Measurements from ENCODE around the gene GABPB2.

The GABPB2 gene

DNA sequence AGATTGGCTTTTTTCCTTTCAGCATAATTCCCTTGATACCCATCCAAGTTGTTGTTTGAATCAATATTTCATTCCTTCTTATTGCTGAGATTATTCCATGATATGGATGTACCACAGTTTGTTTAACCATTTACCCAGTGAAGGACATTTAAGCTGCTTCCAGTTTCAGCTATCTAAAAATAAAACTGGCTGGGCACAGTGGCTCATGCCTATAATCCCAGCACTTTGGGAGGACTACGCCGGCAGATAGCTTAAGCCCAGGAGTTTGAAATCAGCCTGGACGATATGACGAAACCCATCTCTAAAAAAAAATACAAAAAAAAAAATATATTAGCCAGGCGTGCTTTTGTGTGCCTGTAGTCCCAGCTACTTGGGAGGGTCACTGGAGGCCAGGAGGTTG is 43.3 kb downstream of the GABPB2 start:
- Histone ChIP-seq H3K27me3 (ENCODE audit: insufficient read depth, low read length) (no peaks in the 10 kb centered on the region), H3K4me3 (ENCODE audit: low read depth, low read length, poor library complexity, severe bottlenecking) (no peak overlapping the region), H3K79me2 (ENCODE audit: insufficient read depth, low read length) (no peaks in the 10 kb centered on the region), H2AFZ (ENCODE audit: low read length) (no peak overlapping the region), H3K4me2 (ENCODE audit: low read length) (no peak overlapping the region), H3K27ac (ENCODE audit: low read depth, low read length, poor library complexity, severe bottlenecking) (no peak overlapping the region), H3K9me2 (ENCODE audit: low read depth, low read length) (no peaks in the 10 kb centered on the region), H3K36me3 (ENCODE audit: insufficient read depth, low read length) (no peaks in the 10 kb centered on the region), H3K9me3 (ENCODE audit: low read length) (no peaks in the 10 kb centered on the region), H3F3A (ENCODE audit: insufficient read depth, low read length) (no peaks in the 10 kb centered on the region), H3K9ac (ENCODE audit: low read length) (no peak overlapping the region), H3K4me1 (ENCODE audit: insufficient read depth, low read length, severe bottlenecking) (no peaks in the 10 kb centered on the region), H4K20me1 (ENCODE audit: insufficient read depth, low read length) (no peaks in the 10 kb centered on the region)
- TF ChIP-seq, protein P1, sequence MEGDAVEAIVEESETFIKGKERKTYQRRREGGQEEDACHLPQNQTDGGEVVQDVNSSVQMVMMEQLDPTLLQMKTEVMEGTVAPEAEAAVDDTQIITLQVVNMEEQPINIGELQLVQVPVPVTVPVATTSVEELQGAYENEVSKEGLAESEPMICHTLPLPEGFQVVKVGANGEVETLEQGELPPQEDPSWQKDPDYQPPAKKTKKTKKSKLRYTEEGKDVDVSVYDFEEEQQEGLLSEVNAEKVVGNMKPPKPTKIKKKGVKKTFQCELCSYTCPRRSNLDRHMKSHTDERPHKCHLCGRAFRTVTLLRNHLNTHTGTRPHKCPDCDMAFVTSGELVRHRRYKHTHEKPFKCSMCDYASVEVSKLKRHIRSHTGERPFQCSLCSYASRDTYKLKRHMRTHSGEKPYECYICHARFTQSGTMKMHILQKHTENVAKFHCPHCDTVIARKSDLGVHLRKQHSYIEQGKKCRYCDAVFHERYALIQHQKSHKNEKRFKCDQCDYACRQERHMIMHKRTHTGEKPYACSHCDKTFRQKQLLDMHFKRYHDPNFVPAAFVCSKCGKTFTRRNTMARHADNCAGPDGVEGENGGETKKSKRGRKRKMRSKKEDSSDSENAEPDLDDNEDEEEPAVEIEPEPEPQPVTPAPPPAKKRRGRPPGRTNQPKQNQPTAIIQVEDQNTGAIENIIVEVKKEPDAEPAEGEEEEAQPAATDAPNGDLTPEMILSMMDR (IDR thresholded peaks at IDR 0.05; ENCODE audit: low read length): no peak
- no peak for TF ChIP-seq EZH2 (IDR thresholded peaks at IDR 0.05; ENCODE audit: borderline replicate concordance, low read length)

GRCh38 chr1:151124763-151125403 is 54.3 kb downstream of the GABPB2 start:
- H4K20me1 ChIP-seq (ENCODE audit: insufficient read depth, low read length): no peaks in the 10 kb centered on the region
- no peak for TF ChIP-seq EZH2 (IDR thresholded peaks at IDR 0.05; ENCODE audit: borderline replicate concordance, low read length)
- TF ChIP-seq, protein P1 (IDR thresholded peaks at IDR 0.05; ENCODE audit: low read length): no peak
- H3K4me2 ChIP-seq (ENCODE audit: low read length): no peak overlapping the region
- H3K9me3 ChIP-seq (ENCODE audit: low read length): no peaks in the 10 kb centered on the region
- no peak overlapping the region for H2AFZ ChIP-seq (ENCODE audit: low read length)
- no peak overlapping the region for H3K27ac ChIP-seq (ENCODE audit: low read depth, low read length, poor library complexity, severe bottlenecking)
- H3K4me3 ChIP-seq (ENCODE audit: low read depth, low read length, poor library complexity, severe bottlenecking): no peak overlapping the region
- H3F3A ChIP-seq (ENCODE audit: insufficient read depth, low read length): no peaks in the 10 kb centered on the region
- no peaks in the 10 kb centered on the region for H3K79me2 ChIP-seq (ENCODE audit: insufficient read depth, low read length)
- no peak overlapping the region for H3K9ac ChIP-seq (ENCODE audit: low read length)
- no peaks in the 10 kb centered on the region for H3K9me2 ChIP-seq (ENCODE audit: low read depth, low read length)
- H3K27me3 ChIP-seq (ENCODE audit: insufficient read depth, low read length): no peaks in the 10 kb centered on the region
- H3K4me1 ChIP-seq (ENCODE audit: insufficient read depth, low read length, severe bottlenecking): no peaks in the 10 kb centered on the region
- H3K36me3 ChIP-seq (ENCODE audit: insufficient read depth, low read length): no peaks in the 10 kb centered on the region

GRCh38 chr1:151128800-151129199 is 58.2 kb downstream of the GABPB2 start:
- no peaks in the 10 kb centered on the region for H4K20me1 ChIP-seq (ENCODE audit: insufficient read depth, low read length)
- no peak overlapping the region for H3K4me2 ChIP-seq (ENCODE audit: low read length)
- no peak overlapping the region for H3K27ac ChIP-seq (ENCODE audit: low read depth, low read length, poor library complexity, severe bottlenecking)
- H3K4me3 ChIP-seq (ENCODE audit: low read depth, low read length, poor library complexity, severe bottlenecking): no peak overlapping the region
- no peaks in the 10 kb centered on the region for H3K9me2 ChIP-seq (ENCODE audit: low read depth, low read length)
- no peaks in the 10 kb centered on the region for H3K36me3 ChIP-seq (ENCODE audit: insufficient read depth, low read length)
- H3F3A ChIP-seq (ENCODE audit: insufficient read depth, low read length): no peaks in the 10 kb centered on the region
- no peaks in the 10 kb centered on the region; the same call in 1 of the 2 replicates for H3K27me3 ChIP-seq (ENCODE audit: insufficient read depth, low read length)
- H3K9me3 ChIP-seq (ENCODE audit: low read length): no peaks in the 10 kb centered on the region
- H3K4me1 ChIP-seq (ENCODE audit: insufficient read depth, low read length, severe bottlenecking): peaks cover 15% of the 10 kb centered on the region
- no peak overlapping the region for H3K9ac ChIP-seq (ENCODE audit: low read length)
- no peaks in the 10 kb centered on the region for H3K79me2 ChIP-seq (ENCODE audit: insufficient read depth, low read length)
- H2AFZ ChIP-seq (ENCODE audit: low read length): no peak overlapping the region
- no peak for TF ChIP-seq EZH2 (IDR thresholded peaks at IDR 0.05; ENCODE audit: borderline replicate concordance, low read length)
- TF ChIP-seq, protein P1 (IDR thresholded peaks at IDR 0.05; ENCODE audit: low read length): no peak
